GM19455 (cell line): ENCODE data around the gene ZXDB.
"Not testable (repeated sequence)": the region's sequence is repeated elsewhere in the genome, so short reads cannot be mapped to it uniquely, and the experiment has no call there.

Experiments used
- ATAC-seq: cut with Tn5 transposase; IDR thresholded peaks from one replicate; pipeline ENCODE4 v1.9.1; 2021; ENCODE audit not compliant: unreplicated experiment

Gene ZXDB

GRCh38 chrX:57591284-57592159 is at the start of gene ZXDB:
Gene ZXDB, plus strand, starts transcription at chrX:57592011. Its CDS starts 38 bp downstream, at chrX:57592049.
- ATAC-seq, result peak; percentile 51

- no peak for ATAC-seq
These were observed 26.6 kb upstream of the ZXDB start for GRCh38 chrX:57565198-57565597.

GRCh38 chrX:57573754-57574153 is 18.1 kb upstream of the ZXDB start:
- ATAC-seq, result no peak

GRCh38 chrX:57582948-57583347 is 8.9 kb upstream of the ZXDB start:
- not testable (repeated sequence) for ATAC-seq

GRCh38 chrX:57583477-57583876 is 8.3 kb upstream of the ZXDB start:
- no peak for ATAC-seq

GRCh38 chrX:57586360-57586759 is 5.5 kb upstream of the ZXDB start:
- ATAC-seq, result no peak

- no peak for ATAC-seq
These were observed 4.7 kb upstream of the ZXDB start for GRCh38 chrX:57587062-57587461.

- no peak for ATAC-seq
These were observed 4.2 kb upstream of the ZXDB start for GRCh38 chrX:57587607-57588006.

GRCh38 chrX:57592160-57592893 is 516 bp downstream of the ZXDB start:
- peak; percentile 83 for ATAC-seq

- ATAC-seq, result peak; percentile 50
These were observed 1.0 kb downstream of the ZXDB start for GRCh38 chrX:57592894-57593215.

- ATAC-seq, result no peak
These were observed 3.6 kb downstream of the ZXDB start for GRCh38 chrX:57595381-57595811.

- no peak for ATAC-seq
These were observed 4.3 kb downstream of the ZXDB start for GRCh38 chrX:57596109-57596508.

- ATAC-seq, result no peak
These were observed 4.7 kb downstream of the ZXDB start for GRCh38 chrX:57596516-57596915.

GRCh38 chrX:57607295-57608187 is 15.7 kb downstream of the ZXDB start:
- ATAC-seq, result no peak

- ATAC-seq, result not testable (repeated sequence)
These were observed 21.5 kb downstream of the ZXDB start for GRCh38 chrX:57613351-57613750.

GRCh38 chrX:57629438-57629837 is 37.6 kb downstream of the ZXDB start:
- not testable (repeated sequence) for ATAC-seq

GRCh38 chrX:57640674-57641016 is 48.8 kb downstream of the ZXDB start:
- ATAC-seq, result no peak

GRCh38 chrX:57641338-57641737 is 49.5 kb downstream of the ZXDB start:
- no peak for ATAC-seq

- no peak for ATAC-seq
These were observed 51.9 kb downstream of the ZXDB start for GRCh38 chrX:57643698-57644097.

GRCh38 chrX:57647020-57647419 is 55.2 kb downstream of the ZXDB start:
- no peak for ATAC-seq
